ENCODE data around the gene EVL. TPM values are rescaled to one million over a fixed set of nuclear protein-coding genes. Genes with fewer than 3 reads are reported as not detected.

The EVL gene
- total RNA-seq, 1 experiment from 2014 or later = 82.9 TPM

DNA sequence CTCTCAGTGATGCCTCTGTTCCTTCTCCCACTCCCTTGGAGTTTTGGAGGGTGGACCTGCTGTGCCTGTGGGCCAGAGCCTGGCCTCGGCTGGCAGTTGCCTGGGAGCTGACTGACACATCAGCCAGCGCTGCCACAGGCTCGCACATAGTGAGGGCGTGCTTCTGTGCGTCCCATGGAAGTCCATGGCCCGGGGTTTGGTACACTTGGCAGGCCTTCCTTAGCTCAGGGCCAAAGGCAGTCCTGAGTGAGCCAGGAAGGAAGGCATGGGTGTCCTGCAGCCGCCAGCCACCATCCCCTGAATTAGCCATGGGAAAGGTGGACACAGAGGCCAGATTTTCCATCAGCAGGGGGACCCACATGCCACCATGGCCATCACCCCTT, 95.3 kb downstream of the EVL start:
- intact Hi-C loops (cut with micrococcal nuclease; ENCODE audit: unreplicated experiment) = no loop called here
- Histone ChIP-seq H3K4me1 (ENCODE audit: insufficient read depth, low read length, poor library complexity, severe bottlenecking) (peaks cover 12% of the 10 kb centered on the region), H3K27ac (ENCODE audit: low read depth, low read length, poor library complexity, severe bottlenecking) (no peak overlapping the region), H3K27me3 (replicated peaks; ENCODE audit: insufficient read depth, low read depth, low read length, poor library complexity) (peaks cover 31% of the 10 kb centered on the region), H3K9me3 (ENCODE audit: low read depth, low read length, poor library complexity, severe bottlenecking) (no peaks in the 10 kb centered on the region), H3K4me3 (ENCODE audit: low read depth, low read length, poor library complexity, severe bottlenecking) (no peak overlapping the region), H3K36me3 (ENCODE audit: insufficient read depth, low read length, poor library complexity, severe bottlenecking) (no peaks in the 10 kb centered on the region)
- no TSS peak for BruUV-seq (replicated peaks)
- POLR2A ChIA-PET (ENCODE audit: low non-redundant PET) = interaction anchor here (0.6 kb wide), 1 partner anchor 42 kb away, joined by 5 read pairs; no protein-coding TSS in a partner anchor
- no peak for DNase-seq (ENCODE audit: low spot score)
- CTCF ChIA-PET = no interaction called here
- TF ChIP-seq, protein P1, sequence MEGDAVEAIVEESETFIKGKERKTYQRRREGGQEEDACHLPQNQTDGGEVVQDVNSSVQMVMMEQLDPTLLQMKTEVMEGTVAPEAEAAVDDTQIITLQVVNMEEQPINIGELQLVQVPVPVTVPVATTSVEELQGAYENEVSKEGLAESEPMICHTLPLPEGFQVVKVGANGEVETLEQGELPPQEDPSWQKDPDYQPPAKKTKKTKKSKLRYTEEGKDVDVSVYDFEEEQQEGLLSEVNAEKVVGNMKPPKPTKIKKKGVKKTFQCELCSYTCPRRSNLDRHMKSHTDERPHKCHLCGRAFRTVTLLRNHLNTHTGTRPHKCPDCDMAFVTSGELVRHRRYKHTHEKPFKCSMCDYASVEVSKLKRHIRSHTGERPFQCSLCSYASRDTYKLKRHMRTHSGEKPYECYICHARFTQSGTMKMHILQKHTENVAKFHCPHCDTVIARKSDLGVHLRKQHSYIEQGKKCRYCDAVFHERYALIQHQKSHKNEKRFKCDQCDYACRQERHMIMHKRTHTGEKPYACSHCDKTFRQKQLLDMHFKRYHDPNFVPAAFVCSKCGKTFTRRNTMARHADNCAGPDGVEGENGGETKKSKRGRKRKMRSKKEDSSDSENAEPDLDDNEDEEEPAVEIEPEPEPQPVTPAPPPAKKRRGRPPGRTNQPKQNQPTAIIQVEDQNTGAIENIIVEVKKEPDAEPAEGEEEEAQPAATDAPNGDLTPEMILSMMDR (conservative IDR thresholded peaks at IDR 0.05; ENCODE audit: low read depth, low read length) = no peak
- no peak for TF ChIP-seq EZH2 (IDR thresholded peaks at IDR 0.05; ENCODE audit: borderline replicate concordance, low read depth, low read length, poor library complexity, severe bottlenecking)

DNA sequence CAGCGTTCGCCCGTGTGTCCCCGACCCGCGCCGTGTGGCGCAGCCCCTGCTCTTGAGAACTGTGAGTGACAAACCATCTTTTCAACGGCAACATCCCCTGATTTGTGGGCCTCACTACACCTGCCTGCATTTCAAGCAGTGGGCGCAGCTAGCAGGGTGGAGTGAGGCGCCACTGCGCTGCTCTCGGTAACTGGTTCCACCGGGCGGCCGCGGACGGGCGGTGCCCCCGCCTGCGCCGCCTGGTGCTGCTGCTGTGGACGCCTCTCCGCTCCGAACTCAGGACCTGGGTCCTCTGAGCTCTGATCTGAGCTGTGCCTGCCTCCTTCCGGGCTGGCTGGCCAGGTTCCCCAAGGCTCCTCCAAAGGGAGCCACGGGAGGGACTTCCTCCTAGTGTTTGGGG, 100.2 kb downstream of the EVL start:
- CTCF ChIA-PET = interaction anchor here (1.3 kb wide), 1 partner anchor 10 kb away, joined by 3 read pairs; no protein-coding TSS in a partner anchor
- BruUV-seq (replicated peaks) = no TSS peak

DNA sequence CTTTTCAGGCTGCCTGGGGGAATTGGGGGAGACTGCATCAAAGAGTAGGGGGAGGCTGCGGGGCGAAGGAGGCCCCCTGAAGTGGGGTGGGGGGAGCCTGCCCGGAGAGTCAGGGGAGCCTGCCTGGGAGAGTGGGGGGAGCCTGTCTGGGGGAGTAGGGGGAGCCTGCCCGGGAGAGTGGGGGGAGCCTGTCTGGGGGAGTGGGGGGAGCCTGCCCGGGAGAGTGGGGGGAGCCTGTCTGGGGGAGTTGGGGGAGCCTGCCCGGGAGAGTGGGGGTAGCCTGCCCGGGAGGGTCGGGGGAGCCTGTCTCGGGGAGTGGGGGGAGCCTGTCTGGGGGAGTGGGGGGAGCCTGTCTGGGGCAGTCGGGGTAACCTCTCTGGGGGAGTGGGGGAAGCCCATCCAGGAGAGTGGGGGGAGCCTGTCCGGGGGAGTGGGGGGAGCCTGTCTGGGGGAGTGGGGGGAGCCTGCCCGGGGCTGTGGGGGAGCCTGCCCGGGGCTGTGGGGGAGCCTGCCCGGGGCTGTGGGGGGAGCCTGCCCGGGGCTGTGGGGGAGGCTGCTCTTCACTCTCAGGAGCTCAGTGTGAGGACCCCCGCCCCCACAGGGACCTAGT, 100.7 kb downstream of the EVL start:
- no TSS peak for BruUV-seq (replicated peaks)
- no peaks in the 10 kb centered on the region for H3K9me3 ChIP-seq (ENCODE audit: low read depth, low read length, poor library complexity, severe bottlenecking)
- CTCF ChIA-PET = no interaction called here
- peaks cover 5% of the 10 kb centered on the region for H3K4me1 ChIP-seq (ENCODE audit: insufficient read depth, low read length, poor library complexity, severe bottlenecking)
- POLR2A ChIA-PET (ENCODE audit: low non-redundant PET) = no interaction called here
- intact Hi-C loops (cut with micrococcal nuclease; ENCODE audit: unreplicated experiment) = no loop called here
- H3K27ac ChIP-seq (ENCODE audit: low read depth, low read length, poor library complexity, severe bottlenecking) = no peak overlapping the region
- peaks cover 3% of the 10 kb centered on the region for H3K27me3 ChIP-seq (replicated peaks; ENCODE audit: insufficient read depth, low read depth, low read length, poor library complexity)
- TF ChIP-seq, protein P1 (conservative IDR thresholded peaks at IDR 0.05; ENCODE audit: low read depth, low read length) = no peak
- TF ChIP-seq EZH2 (IDR thresholded peaks at IDR 0.05; ENCODE audit: borderline replicate concordance, low read depth, low read length, poor library complexity, severe bottlenecking) = no peak
- no peak for DNase-seq (ENCODE audit: low spot score)
- H3K4me3 ChIP-seq (ENCODE audit: low read depth, low read length, poor library complexity, severe bottlenecking) = peak overlapping the region; percentile 35
- H3K36me3 ChIP-seq (ENCODE audit: insufficient read depth, low read length, poor library complexity, severe bottlenecking) = no peaks in the 10 kb centered on the region

More for the DNA sequence above, 100.2 kb downstream of the EVL start:
- no peaks in the 10 kb centered on the region for H3K9me3 ChIP-seq (ENCODE audit: low read depth, low read length, poor library complexity, severe bottlenecking)
- TF ChIP-seq EZH2 (IDR thresholded peaks at IDR 0.05; ENCODE audit: borderline replicate concordance, low read depth, low read length, poor library complexity, severe bottlenecking) = no peak
- TF ChIP-seq, protein P1 (conservative IDR thresholded peaks at IDR 0.05; ENCODE audit: low read depth, low read length) = no peak
- no peak overlapping the region for H3K4me3 ChIP-seq (ENCODE audit: low read depth, low read length, poor library complexity, severe bottlenecking)
- no peak for DNase-seq (ENCODE audit: low spot score)
- H3K4me1 ChIP-seq (ENCODE audit: insufficient read depth, low read length, poor library complexity, severe bottlenecking) = peaks cover 5% of the 10 kb centered on the region
- intact Hi-C loops (cut with micrococcal nuclease; ENCODE audit: unreplicated experiment) = no loop called here
- no peak overlapping the region for H3K27ac ChIP-seq (ENCODE audit: low read depth, low read length, poor library complexity, severe bottlenecking)
- POLR2A ChIA-PET (ENCODE audit: low non-redundant PET) = no interaction called here
- peaks cover 8% of the 10 kb centered on the region for H3K27me3 ChIP-seq (replicated peaks; ENCODE audit: insufficient read depth, low read depth, low read length, poor library complexity)
- H3K36me3 ChIP-seq (ENCODE audit: insufficient read depth, low read length, poor library complexity, severe bottlenecking) = no peaks in the 10 kb centered on the region
